GM12878 (cell line): ENCODE measurements around the gene DDX24. TPM values are rescaled to one million over a fixed set of nuclear protein-coding genes. Genes with fewer than 3 reads are reported as not detected.

Source experiments
- CHD2 ChIP-seq: IDR thresholded peaks from 2 replicates; pipeline ENCODE4 v1.6.1; 2011; ENCODE audit warnings: low read depth, low read length, improper control_type of control experiment, borderline replicate concordance
- CUX1 ChIP-seq: IDR thresholded peaks from 2 replicates; pipeline ENCODE4 v1.6.1; 2012; ENCODE audit warnings: improper control_type of control experiment, low read depth, low read length; ENCODE audit not compliant: insufficient replicate concordance
- GABPA ChIP-seq: IDR thresholded peaks from 2 replicates; pipeline ENCODE4 v1.6.1; 2014; ENCODE audit warnings: antibody characterized with exemption, low read depth, mild to moderate bottlenecking, inconsistent platforms
- JUND ChIP-seq: IDR thresholded peaks from 2 replicates; pipeline ENCODE4 v1.6.1; 2012; ENCODE audit warnings: low read depth, mild to moderate bottlenecking, low read length, improper control_type of control experiment, moderate library complexity
- NR2C2 ChIP-seq: IDR thresholded peaks from 2 replicates; pipeline ENCODE4 v1.6.1; 2011; ENCODE audit warnings: borderline replicate concordance, low read depth; ENCODE audit not compliant: control insufficient read depth, insufficient read length
- RAD21 ChIP-seq: IDR thresholded peaks from 2 replicates; pipeline ENCODE4 v1.6.1; 2011; ENCODE audit warnings: mild to moderate bottlenecking, low read depth, low read length, moderate library complexity; ENCODE audit not compliant: insufficient read depth
- RB1 ChIP-seq: fragments of 450-650 bp; formaldehyde crosslinking; IDR thresholded peaks from 2 replicates; pipeline ENCODE4 v1.6.1; 2017; ENCODE audit warnings: mild to moderate bottlenecking, borderline replicate concordance
- RFX5 ChIP-seq: IDR thresholded peaks from 2 replicates; pipeline ENCODE4 v1.6.1; 2011; ENCODE audit warnings: low read depth, low read length, improper control_type of control experiment
- SREBF2 ChIP-seq: IDR thresholded peaks from 2 replicates; pipeline ENCODE4 v1.6.1; 2012; ENCODE audit warnings: mild to moderate bottlenecking, low read length
- TAF1 ChIP-seq: IDR thresholded peaks from 2 replicates; pipeline ENCODE4 v1.6.1; 2011; ENCODE audit warnings: mild to moderate bottlenecking, low read depth, low read length, borderline replicate concordance
- TCF3 ChIP-seq: IDR thresholded peaks from 2 replicates; pipeline ENCODE4 v1.6.1; 2012; ENCODE audit warnings: low read depth, mild to moderate bottlenecking, low read length, borderline replicate concordance; ENCODE audit not compliant: insufficient read depth
- TCF7 ChIP-seq: IDR thresholded peaks from 2 replicates; pipeline ENCODE4 v1.6.1; 2014; ENCODE audit warnings: antibody characterized with exemption, borderline replicate concordance
- ZBTB11 ChIP-seq: fragments of 450-650 bp; formaldehyde crosslinking; IDR thresholded peaks from 2 replicates; pipeline ENCODE4 v1.5.0; 2022; ENCODE audit warnings: mild to moderate bottlenecking, missing genetic modification characterization
- ZBTB33 ChIP-seq: fragments of 450-650 bp; IDR thresholded peaks from 2 replicates; pipeline ENCODE4 v1.6.1; 2017; ENCODE audit warnings: mild to moderate bottlenecking
- polyA plus RNA-seq, 11 experiments: library from polyadenylated mRNA; depleted of rRNA in 4 of 11; unstranded in 6 of 11; stranded (reverse) in 5 of 11; fragments of >200 nt; fragmentation: Nextera tagmentation in 4 of 11; fragmentation: Illumina TruSeq in 1 of 11; extraction: Ambion mirVana in 4 of 11; extraction: Trizol in 1 of 11; gene quantifications; 1 replicate in 1 of 11; 2 replicates in 10 of 11; pipeline versions ENCODE4 v1.2.1 to v1.2.3, GENCODE V29; 2011 to 2016; ENCODE audit warnings: inconsistent platforms in 2 of 11, missing spikeins in 2 of 11, low read depth in 1 of 11
- total RNA-seq, 4 experiments: library from RNA; depleted of rRNA in 3 of 4; stranded (reverse); fragments of >200 nt in 3 of 4; fragmentation: Illumina TruSeq in 1 of 4; extraction: Trizol in 1 of 4; gene quantifications; 2 replicates each; pipeline versions ENCODE4 v1.2.1 to v1.2.3, GENCODE V29; 2013 to 2021
- TF ChIP-seq, protein P1 (sequence below): fragments of 450-650 bp; IDR thresholded peaks from 2 replicates; pipeline ENCODE4 v1.6.1; 2016; ENCODE audit warnings: mild to moderate bottlenecking
- TF ChIP-seq, protein P2 (sequence below): IDR thresholded peaks from 2 replicates; pipeline ENCODE4 v1.6.1; 2011; ENCODE audit warnings: low read depth, mild to moderate bottlenecking, low read length, moderate library complexity, borderline replicate concordance; ENCODE audit errors: extremely low read depth

DDX24 gene
- total and polyA plus RNA-seq, 10 of the 15 experiments (the other 5 are each of a cell fraction or from before 2014, with no cell fraction given), result 137 to 266 (median 184) TPM

GRCh38 chr14:94080621-94081385 lies at the start of gene DDX24, which contains the start of gene IFI27L1 (continued):
- TF ChIP-seq ZBTB11 (CRISPR knock-in tag) (no peak), TCF3 (peak; percentile 50; the same call in 1 of the 2 replicates), TCF7 (no peak), GABPA (peak; percentile 90), CHD2 (peak; percentile 89), RB1 (peak; percentile 91; the same call in 1 of the 2 replicates), RFX5 (no peak; the same call in 1 of the 2 replicates), TAF1 (peak; percentile 92), RAD21 (no peak), ZBTB33 (no peak), SREBF2 (no peak), CUX1 (no peak), JUND (no peak), NR2C2 (no peak)
- TF ChIP-seq, protein P1, sequence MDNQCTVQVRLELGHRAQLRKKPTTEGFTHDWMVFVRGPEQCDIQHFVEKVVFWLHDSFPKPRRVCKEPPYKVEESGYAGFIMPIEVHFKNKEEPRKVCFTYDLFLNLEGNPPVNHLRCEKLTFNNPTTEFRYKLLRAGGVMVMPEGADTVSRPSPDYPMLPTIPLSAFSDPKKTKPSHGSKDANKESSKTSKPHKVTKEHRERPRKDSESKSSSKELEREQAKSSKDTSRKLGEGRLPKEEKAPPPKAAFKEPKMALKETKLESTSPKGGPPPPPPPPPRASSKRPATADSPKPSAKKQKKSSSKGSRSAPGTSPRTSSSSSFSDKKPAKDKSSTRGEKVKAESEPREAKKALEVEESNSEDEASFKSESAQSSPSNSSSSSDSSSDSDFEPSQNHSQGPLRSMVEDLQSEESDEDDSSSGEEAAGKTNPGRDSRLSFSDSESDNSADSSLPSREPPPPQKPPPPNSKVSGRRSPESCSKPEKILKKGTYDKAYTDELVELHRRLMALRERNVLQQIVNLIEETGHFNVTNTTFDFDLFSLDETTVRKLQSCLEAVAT, result peak; percentile 53; the same call in 1 of the 2 replicates
- TF ChIP-seq, protein P2, sequence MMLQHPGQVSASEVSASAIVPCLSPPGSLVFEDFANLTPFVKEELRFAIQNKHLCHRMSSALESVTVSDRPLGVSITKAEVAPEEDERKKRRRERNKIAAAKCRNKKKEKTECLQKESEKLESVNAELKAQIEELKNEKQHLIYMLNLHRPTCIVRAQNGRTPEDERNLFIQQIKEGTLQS, result no peak
